GM18508 (cell line): ENCODE data around the gene PEX16.

Experiments used
- ATAC-seq: cut with Tn5 transposase; IDR thresholded peaks from one replicate; pipeline ENCODE4 v1.9.1; 2021; ENCODE audit warnings: moderate number of reproducible peaks; ENCODE audit not compliant: insufficient read depth, unreplicated experiment

Gene PEX16

GRCh38 chr11:45917623-45918330 lies at the start of gene PEX16:
PEX16 (minus strand) TSS chr11:45917877; CDS start chr11:45917811, 66 bp downstream.
- ATAC-seq = peak; percentile 81

- no peak for ATAC-seq
Measured at GRCh38 chr11:45964911-45965389, 47.3 kb upstream of the PEX16 start.

- ATAC-seq = no peak
Measured at GRCh38 chr11:45961751-45962240, 44.1 kb upstream of the PEX16 start.

GRCh38 chr11:45960387-45961095 lies 42.9 kb upstream of the PEX16 start:
- no peak for ATAC-seq

- ATAC-seq = no peak
Measured at GRCh38 chr11:45959851-45960250, 42.2 kb upstream of the PEX16 start.

GRCh38 chr11:45949992-45950407 lies 32.3 kb upstream of the PEX16 start:
- no peak for ATAC-seq

- no peak for ATAC-seq
Measured at GRCh38 chr11:45948356-45948755, 30.7 kb upstream of the PEX16 start.

GRCh38 chr11:45947885-45948284 lies 30.2 kb upstream of the PEX16 start:
- no peak for ATAC-seq

GRCh38 chr11:45945397-45945999 lies 27.8 kb upstream of the PEX16 start:
- no peak for ATAC-seq

GRCh38 chr11:45942381-45942780 lies 24.7 kb upstream of the PEX16 start:
- no peak for ATAC-seq

GRCh38 chr11:45941285-45941684 lies 23.6 kb upstream of the PEX16 start:
- ATAC-seq = no peak

GRCh38 chr11:45939836-45940235 lies 22.2 kb upstream of the PEX16 start:
- no peak for ATAC-seq

- ATAC-seq = no peak
Measured at GRCh38 chr11:45937916-45938315, 20.2 kb upstream of the PEX16 start.

- ATAC-seq = no peak
Measured at GRCh38 chr11:45936511-45937054, 18.9 kb upstream of the PEX16 start.

GRCh38 chr11:45935349-45936064 lies 17.8 kb upstream of the PEX16 start:
- no peak for ATAC-seq

GRCh38 chr11:45934580-45935318 lies 17.1 kb upstream of the PEX16 start:
- ATAC-seq = no peak

- ATAC-seq = no peak
Measured at GRCh38 chr11:45933846-45934579, 16.3 kb upstream of the PEX16 start.

- no peak for ATAC-seq
Measured at GRCh38 chr11:45933131-45933831, 15.6 kb upstream of the PEX16 start.
